Measurements from ENCODE around the gene SDSL. TPM values are rescaled to one million over a fixed set of nuclear protein-coding genes. Genes with fewer than 3 reads are reported as not detected.

SDSL gene
- total RNA-seq, 1 experiment from 2014 or later: 0.46 TPM

- no peak overlapping the region for H2BK5ac ChIP-seq (ENCODE audit: insufficient read length, low read length)
- no peak overlapping the region for H3K9ac ChIP-seq (ENCODE audit: extremely low read depth, insufficient read length, low read length)
- no peaks in the 10 kb centered on the region for H4K20me1 ChIP-seq (ENCODE audit: control insufficient read depth, insufficient read depth, insufficient read length)
- no peak overlapping the region for H4K91ac ChIP-seq (ENCODE audit: insufficient read length, low read depth, low read length)
- no peaks in the 10 kb centered on the region for H3K27me3 ChIP-seq (ENCODE audit: insufficient read depth, low read length)
- Mint-ChIP-seq H3K27me3 (ENCODE audit: low read depth) (peaks cover 4% of the 10 kb centered on the region), H3K27ac (no peak overlapping the region), H3K4me1 (peaks cover 20 to 28% of the 10 kb centered on the region in 2 experiments), H3K9me3 (no peaks in the 10 kb centered on the region; a peak in 2 of 5 replicates), H3K36me3 (ENCODE audit: insufficient read depth in 1 of 3, low read depth in 3 of 3) (no peaks in the 10 kb centered on the region), H3K4me3 (no peak overlapping the region)
- H2AFZ ChIP-seq (ENCODE audit: low read length): no peak overlapping the region
- no peak overlapping the region for H3T11ph ChIP-seq (ENCODE audit: low read length)
- H2AK5ac ChIP-seq (ENCODE audit: insufficient read length, low read length): no peak overlapping the region
- no peak overlapping the region for H4K5ac ChIP-seq (ENCODE audit: insufficient read length, low read depth, low read length)
- no peak overlapping the region for H3K23ac ChIP-seq (ENCODE audit: insufficient read length, low read depth, low read length)
- H3K23me2 ChIP-seq (ENCODE audit: insufficient read length, low read depth, low read length, poor library complexity, severe bottlenecking): no peaks in the 10 kb centered on the region
- H3K79me1 ChIP-seq (ENCODE audit: insufficient read depth, low read depth, low read length, poor library complexity, severe bottlenecking): no peaks in the 10 kb centered on the region
- no peak for TF ChIP-seq CTCF (conservative IDR thresholded peaks at IDR 0.05)
- H3K18ac ChIP-seq (ENCODE audit: insufficient read length, low read depth, low read length): no peak overlapping the region
- DNase-seq: no peak
- no peak overlapping the region for H2BK15ac ChIP-seq (ENCODE audit: low read depth, low read length)
- no peak overlapping the region for H2BK120ac ChIP-seq (ENCODE audit: low read depth, low read length, poor library complexity, severe bottlenecking)
- H2BK20ac ChIP-seq (ENCODE audit: low read depth, low read length, poor library complexity, severe bottlenecking): no peak overlapping the region
- H3K9me3 ChIP-seq (ENCODE audit: control insufficient read depth, low read depth, low read length): no peaks in the 10 kb centered on the region
- no peak overlapping the region for H3K14ac ChIP-seq (ENCODE audit: insufficient read depth, low read length)
- no peak overlapping the region for H4K8ac ChIP-seq (replicated peaks; ENCODE audit: insufficient read length, low read depth, low read length)
- no peak overlapping the region for H2BK12ac ChIP-seq (ENCODE audit: insufficient read length, low read depth, low read length)
- no peaks in the 10 kb centered on the region for H3K4me1 ChIP-seq (ENCODE audit: insufficient read depth, low read length)
- no CpG with 5 or more reads among the region's 11 CpGs for WGBS (ENCODE audit: extremely low coverage, insufficient read length, low lambda C conversion rate)
- H3K4me2 ChIP-seq (ENCODE audit: insufficient read depth, insufficient read length, low read length): no peak overlapping the region
- no peak overlapping the region for H3K27ac ChIP-seq (ENCODE audit: insufficient read length, low read depth, low read length)
- no peak overlapping the region for H3K4ac ChIP-seq (ENCODE audit: low read depth, low read length)
- no peak overlapping the region for H3K56ac ChIP-seq (ENCODE audit: insufficient read length, low read depth, low read length)
- no peaks in the 10 kb centered on the region for H3K79me2 ChIP-seq (ENCODE audit: insufficient read depth, low read length)
Measured at GRCh38 chr12:113408756-113409298, 13.4 kb upstream of the SDSL start.
